Nucleus accumbens (tissue), 56 donors: Measurements from ENCODE around the gene SSBP4.

Experiments used
- DNase-seq, 56 donors: peaks; one replicate each; lab custom pipeline; 2025; lab: John Stamatoyannopoulos, UW

The SSBP4 gene

DNA sequence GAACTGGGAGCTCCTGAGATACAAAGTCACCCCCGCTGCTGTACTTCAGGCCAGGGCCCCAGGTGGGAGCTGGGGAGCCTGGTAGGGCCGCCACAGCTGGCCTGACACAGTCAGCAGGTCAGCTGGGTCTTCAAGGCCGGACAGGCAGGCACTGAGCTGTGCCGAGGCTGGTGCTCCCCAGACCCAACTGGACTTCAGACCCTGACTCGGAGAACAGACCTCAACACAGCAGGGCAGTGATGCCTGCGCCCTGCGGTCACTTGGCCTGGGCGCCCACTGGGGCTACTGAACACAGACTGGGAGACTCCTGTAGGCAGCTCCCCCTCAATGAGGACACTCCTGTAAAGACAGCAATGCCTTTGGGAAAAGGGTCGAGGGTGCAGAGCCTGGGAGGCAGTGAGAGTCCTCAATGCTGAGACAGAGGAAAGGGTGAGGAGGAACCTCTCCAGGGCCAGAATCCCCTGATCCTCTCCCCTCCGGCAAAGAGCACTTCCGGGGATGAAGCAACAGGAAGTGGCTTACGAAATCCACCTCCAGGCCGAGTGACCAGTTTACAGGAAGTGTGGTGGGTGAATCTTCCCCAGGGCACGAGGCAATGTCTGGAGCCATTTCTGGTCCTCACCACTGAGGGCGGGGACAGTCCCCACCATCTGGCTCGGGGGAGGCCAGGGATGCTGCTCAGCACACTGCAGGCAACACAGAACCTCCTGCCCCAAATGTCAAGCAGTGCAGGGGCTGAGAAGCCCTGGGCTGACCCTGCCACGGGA lies 59.5 kb downstream of the SSBP4 start:
- DNase-seq = peak in 24 of 56 donors; percentile 6 to 42 (median 25)

DNA sequence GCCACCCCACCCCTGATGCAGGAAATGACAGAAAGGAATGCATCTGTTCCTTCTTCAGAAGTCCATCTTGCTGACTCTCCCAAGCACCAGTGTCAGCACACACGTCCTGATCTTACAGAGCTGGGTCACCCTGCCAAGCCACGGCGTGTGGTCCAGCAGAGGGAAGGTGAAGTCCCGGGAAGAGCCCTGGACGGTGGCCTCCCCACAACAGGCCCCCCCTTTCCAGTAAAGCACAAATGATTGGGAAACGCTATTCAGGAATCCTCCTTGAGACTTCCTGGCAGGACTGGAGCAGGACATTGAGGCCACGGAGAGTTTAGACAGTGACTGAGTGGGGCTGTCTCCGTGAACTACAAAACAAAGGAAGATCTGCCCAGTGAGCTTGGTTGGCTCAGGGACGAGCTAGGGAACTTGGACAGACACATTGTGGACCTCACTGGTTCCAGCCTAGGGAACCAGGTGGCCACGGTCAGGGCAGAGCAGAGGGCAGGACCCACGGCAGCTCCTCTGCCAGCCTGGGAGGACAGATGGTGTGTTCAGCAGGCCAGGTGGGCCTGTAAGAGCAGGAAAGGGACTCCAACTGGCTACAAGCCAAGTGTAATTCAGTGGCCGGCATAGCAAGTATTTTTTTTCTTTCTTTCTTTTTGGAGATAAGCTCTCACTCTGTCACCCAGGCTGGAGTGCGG lies 61.0 kb downstream of the SSBP4 start:
- DNase-seq = peak in 1 of 56 donors; percentile 19

DNA sequence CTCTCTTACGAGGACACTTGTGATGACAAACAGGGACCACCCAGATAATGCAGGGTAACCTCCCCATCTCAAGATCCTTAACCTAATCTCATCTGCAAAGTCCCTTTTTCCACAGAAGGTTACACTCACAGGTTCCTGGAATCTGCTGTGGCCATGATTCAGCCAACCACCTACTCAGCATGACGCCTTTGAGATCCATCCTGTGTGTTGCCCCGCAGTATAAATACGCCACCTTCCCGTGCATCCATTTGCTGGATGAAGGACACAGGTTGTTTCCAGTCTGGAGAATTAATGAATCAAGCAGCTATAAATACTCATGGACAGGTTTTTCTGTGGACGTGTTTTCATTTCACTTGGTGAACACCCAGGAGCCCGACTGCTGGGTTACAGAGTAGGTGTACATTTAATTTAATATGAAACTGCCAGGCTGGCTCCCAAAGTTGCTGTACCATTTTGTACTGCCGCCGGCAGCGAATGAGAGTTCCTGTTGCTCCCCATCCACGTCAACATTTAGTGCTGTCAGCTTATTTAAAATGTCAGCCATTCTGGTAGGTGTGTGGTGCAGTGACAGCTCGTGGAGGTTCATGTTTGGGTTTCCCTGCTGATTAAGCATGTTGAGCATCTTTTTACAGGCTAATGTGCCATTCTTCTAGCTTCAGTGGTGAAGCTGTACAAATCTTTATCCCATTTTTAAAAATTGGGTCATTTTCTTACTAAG lies 62.5 kb downstream of the SSBP4 start:
- DNase-seq = no peak

DNA sequence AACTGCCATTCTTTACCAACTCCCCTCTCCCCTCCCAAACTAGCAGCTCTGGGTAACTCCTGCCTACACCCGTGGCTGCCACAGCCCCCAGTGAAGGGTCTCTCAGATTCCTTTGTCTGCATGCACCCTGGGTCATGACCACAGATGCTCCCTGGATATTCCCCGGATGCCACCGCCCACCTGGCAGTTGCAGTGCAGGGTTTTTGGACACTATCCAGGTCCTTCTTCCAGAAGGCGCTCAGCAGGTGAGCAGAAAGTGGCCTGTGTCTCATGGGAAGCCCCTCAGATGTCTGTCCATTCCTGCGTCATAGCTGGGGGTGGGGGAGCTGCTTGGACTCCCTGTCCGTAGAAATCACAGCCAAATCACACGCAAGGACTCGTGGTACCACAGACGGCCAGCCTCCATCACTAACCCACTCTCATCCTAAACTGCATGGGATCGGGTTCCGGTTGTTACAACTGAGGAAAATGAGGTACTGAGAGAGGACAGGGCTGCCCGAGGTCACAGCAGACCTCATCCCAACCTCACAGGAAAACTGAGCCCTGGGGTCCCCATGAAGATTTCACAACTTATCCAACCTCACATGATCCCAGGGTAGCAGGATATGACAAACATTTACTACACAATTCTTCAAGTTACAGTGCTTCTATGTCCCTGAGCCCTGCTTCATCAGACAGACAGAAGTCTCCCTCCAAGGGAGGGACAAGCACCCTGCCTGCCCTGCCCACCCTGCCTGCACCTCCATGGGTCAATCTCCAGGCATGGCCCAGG lies 64.1 kb downstream of the SSBP4 start:
- no peak for DNase-seq
